Upper lobe of left lung (tissue), 4 donors: ENCODE measurements around the gene TSN.

Source experiments
- POLR2A ChIP-seq, 4 donors: fragments of 450-650 bp; IDR thresholded peaks; one replicate each; pipeline ENCODE4 v1.5.1; 2016 to 2017; ENCODE audit warnings: antibody characterized with exemption in 4 of 4, mild to moderate bottlenecking in 2 of 4
- POLR2AphosphoS5 ChIP-seq, 2 donors: sonication (generic); formaldehyde crosslinking; IDR thresholded peaks; one replicate each; pipeline ENCODE4 v1.5.1; 2017; ENCODE audit warnings: antibody characterized with exemption in 2 of 2
- TF ChIP-seq, protein P1 (sequence below), 6 experiments: fragments of 450-650 bp in 4 of 6; fragments of 200-600 bp in 2 of 6; sonication (generic) in 2 of 6; IDR thresholded peaks; one replicate each; pipeline ENCODE4 v1.5.1; 2016 to 2019; ENCODE audit warnings: antibody characterized with exemption in 6 of 6

DNA sequence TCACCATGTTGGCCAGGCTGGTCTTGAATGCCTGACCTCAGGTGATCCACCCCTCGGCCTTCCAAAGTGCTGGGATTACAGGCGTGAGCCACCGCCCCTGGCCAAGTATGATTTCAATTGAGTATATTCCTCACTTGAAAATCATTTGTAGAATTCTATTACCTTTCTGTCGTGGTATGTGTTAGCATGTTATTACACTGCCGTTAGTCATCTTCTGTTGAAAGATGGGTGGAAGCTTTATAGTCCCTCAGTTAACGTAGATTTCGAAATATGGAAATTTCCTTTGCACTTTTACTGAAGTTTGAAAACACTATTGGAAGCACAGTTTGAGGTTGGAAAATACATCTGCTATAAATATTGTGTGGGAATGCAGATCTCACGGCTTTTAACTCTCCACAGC lies 33.5 kb upstream of the TSN start:
- TF ChIP-seq, protein P1, sequence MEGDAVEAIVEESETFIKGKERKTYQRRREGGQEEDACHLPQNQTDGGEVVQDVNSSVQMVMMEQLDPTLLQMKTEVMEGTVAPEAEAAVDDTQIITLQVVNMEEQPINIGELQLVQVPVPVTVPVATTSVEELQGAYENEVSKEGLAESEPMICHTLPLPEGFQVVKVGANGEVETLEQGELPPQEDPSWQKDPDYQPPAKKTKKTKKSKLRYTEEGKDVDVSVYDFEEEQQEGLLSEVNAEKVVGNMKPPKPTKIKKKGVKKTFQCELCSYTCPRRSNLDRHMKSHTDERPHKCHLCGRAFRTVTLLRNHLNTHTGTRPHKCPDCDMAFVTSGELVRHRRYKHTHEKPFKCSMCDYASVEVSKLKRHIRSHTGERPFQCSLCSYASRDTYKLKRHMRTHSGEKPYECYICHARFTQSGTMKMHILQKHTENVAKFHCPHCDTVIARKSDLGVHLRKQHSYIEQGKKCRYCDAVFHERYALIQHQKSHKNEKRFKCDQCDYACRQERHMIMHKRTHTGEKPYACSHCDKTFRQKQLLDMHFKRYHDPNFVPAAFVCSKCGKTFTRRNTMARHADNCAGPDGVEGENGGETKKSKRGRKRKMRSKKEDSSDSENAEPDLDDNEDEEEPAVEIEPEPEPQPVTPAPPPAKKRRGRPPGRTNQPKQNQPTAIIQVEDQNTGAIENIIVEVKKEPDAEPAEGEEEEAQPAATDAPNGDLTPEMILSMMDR (IDR thresholded peaks at IDR 0.05), result no peak
- TF ChIP-seq POLR2A (IDR thresholded peaks at IDR 0.05) (no peak), POLR2AphosphoS5 (IDR thresholded peaks at IDR 0.05) (no peak)
